GM13976 (cell line): ENCODE results near the gene AFF2.

Experiments used
- DNase-seq: peaks from one replicate; pipeline ENCODE4 v3.0.0; 2012; ENCODE audit warnings: low spot score
- CTCF ChIP-seq: IDR thresholded peaks from 2 replicates; pipeline ENCODE4 v1.5.1; 2012; ENCODE audit warnings: borderline replicate concordance, mild to moderate bottlenecking; ENCODE audit not compliant: insufficient read depth; ENCODE audit errors: extremely low read depth, missing control alignments, control extremely low read depth
- in situ Hi-C: fragments of 300-500 bp; cut with MboI; formaldehyde crosslinking; loops from one replicate; pipeline ENCODE4 v1.12.0; 2022; ENCODE audit warnings: low sequenced_read_pairs, mixed read lengths, inconsistent platforms; ENCODE audit not compliant: unreplicated experiment

AFF2 gene

DNA sequence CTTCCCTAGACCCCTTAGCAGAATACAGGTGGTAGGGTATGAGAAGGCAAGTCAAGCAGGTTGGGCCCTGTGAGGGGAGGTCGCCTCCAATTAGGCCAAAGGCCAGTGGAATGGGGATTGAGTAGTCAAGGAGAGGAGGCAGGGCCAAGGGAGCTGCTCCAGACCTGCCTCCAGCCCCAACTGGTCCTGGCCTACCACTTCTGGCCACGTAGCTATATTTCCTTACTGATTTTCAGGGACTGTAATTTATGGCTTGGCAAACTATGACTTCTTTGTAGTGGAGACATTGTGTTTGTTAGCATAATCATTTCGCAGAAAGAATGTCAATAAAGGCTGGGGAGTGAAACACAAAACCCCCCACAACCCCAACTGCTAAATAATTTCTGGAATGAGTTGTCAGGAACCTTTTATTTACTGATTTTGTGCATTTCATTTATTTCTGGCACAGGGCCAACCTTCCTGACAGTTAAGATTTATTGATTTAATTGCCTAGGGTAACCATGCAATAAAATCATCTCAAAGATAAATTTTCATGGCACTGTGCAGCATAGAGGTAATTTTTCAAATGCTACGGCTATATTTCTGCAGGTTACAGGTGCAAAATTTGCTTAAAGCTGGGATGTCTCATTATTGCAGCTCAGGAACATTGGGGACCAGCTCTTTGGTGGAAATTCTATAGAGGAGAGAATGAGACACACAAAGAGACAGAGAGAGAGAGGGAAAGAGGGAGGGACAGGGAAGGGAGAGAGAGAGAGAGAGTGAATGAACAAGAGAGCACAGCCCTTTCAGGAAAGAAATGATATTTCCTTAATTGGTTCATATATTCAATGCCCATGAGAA is 509.8 kb downstream of the AFF2 start:
- DNase-seq: no peak
- in situ Hi-C loops: no loop called here
- no peak for TF ChIP-seq CTCF

DNA sequence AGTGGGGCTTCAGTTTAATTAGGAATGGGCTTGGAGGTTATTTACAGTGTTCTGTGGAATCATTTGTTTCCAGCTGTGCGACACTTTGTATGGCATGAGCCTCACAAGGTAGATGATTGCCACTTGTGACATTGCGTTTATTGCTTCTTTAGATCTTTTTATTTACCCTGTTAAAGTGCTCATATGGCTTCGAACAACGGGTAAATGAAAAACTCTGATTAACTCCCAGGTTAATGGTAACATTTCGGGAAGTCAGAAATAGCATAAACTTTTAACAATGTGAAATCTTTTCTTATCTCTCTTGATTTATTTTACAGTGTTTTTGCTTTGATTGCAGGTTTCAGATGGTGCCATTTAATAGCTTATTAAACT is 510.4 kb downstream of the AFF2 start:
- TF ChIP-seq CTCF: no peak
- in situ Hi-C loops: no loop called here
- no peak for DNase-seq

DNA sequence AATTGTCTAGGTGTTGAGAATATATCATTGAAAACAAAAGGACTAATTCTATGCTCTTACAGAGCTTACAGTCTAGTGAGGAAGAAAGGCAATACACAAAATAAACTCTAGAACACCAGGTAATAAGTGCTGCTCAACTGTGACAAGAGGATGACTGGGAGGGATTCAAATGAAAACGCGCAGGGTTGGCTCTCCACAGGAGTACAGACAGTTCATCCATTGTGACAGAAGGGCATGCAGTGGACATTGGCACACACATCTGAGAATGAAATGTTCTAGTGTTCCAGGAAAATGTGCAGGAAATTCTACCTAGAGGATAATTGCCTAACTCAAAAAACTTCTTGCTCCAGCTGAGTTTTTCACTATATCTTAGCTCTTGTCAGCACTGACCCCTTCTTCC is 512.7 kb downstream of the AFF2 start:
- DNase-seq: no peak
- TF ChIP-seq CTCF: no peak
- in situ Hi-C loops: no loop called here

GRCh38 chrX:149021159-149021558 is 520.7 kb downstream of the AFF2 start:
- no peak for TF ChIP-seq CTCF
- in situ Hi-C loops: no loop called here
- no peak for DNase-seq

DNA sequence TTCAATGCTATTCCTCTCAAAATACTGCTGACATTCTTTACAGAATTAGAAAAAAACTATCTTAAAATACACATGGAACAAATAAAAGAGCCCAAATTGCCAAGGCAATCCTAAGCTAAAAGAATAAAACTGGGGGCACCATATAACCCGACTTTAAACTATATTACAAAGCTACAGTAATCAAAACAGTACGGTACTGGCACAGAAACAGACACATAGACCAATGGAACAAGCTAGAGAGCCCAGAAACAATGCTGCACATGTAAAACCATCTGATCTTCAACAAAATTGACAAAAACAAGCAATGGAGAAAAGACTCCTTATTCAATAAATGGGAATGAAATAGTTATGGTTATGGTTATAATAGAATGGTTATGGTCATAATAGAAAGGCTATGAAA is 522.1 kb downstream of the AFF2 start:
- in situ Hi-C loops: no loop called here
- TF ChIP-seq CTCF: no peak
- no peak for DNase-seq

DNA sequence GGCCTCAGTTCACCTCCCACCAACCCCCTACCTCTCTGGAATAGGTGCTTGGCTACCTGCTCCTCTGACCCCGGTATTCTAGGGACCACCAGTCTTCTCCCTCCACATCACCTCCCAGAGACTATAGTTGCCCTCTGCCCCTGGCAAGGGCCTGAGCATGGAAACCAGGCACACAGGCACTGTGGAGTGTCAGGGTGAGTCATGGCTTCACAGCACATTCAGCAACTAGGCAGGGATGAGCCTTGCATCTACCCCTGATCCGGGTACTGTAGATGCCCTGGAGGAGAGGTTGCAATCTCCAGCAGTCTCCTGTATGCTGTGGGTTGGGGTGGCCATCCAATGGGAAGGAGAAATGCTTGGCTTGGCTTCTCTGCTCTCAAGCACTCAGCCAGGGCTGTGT is 532.0 kb downstream of the AFF2 start:
- TF ChIP-seq CTCF: no peak
- in situ Hi-C loops: no loop called here
- no peak for DNase-seq

DNA sequence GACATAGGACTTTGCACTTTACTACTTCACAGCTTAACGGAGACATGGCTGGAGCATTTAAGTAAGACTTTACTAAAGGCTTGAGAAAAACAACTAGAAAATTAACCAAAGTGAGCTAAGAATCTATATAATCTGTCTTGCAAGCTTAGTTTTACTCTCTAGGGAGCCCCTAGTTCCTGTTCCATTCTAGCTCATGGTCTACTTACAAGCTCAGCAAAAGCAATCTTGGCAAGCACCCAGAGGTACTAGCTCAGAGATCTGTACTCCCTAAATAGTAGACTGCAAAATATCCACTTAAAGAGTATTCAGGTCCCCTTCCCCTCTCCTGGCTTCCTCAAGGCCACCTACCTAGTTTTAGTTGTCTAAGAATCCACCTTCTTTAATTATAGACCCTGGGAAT is 535.7 kb downstream of the AFF2 start:
- in situ Hi-C loops: no loop called here
- no peak for DNase-seq
- no peak for TF ChIP-seq CTCF
